Colonic mucosa (tissue), 4 donors: ENCODE measurements around the gene PLEKHH1. TPM values are rescaled to one million over a fixed set of nuclear protein-coding genes. Genes with fewer than 3 reads are reported as not detected.

Experiments
- DNase-seq: peaks from one replicate; pipeline ENCODE4 v3.0.0-alpha.2; 2020
- H3K27ac ChIP-seq: fragments of 200-600 bp; one replicate; pipeline ENCODE4 v1.8.0; 2021
- H3K27me3 ChIP-seq: fragments of 200-600 bp; one replicate; pipeline ENCODE4 v1.8.0; 2021
- H3K36me3 ChIP-seq: fragments of 200-600 bp; one replicate; pipeline ENCODE4 v1.8.0; 2021
- H3K4me1 ChIP-seq: fragments of 200-600 bp; one replicate; pipeline ENCODE4 v1.8.0; 2021; ENCODE audit warnings: mild to moderate bottlenecking
- H3K4me3 ChIP-seq: fragments of 200-600 bp; one replicate; pipeline ENCODE4 v1.8.0; 2021
- H3K9ac ChIP-seq, 2 donors: one replicate each; pipeline ENCODE4 v1.7.0; 2013; ENCODE audit warnings: control low read depth in 2 of 2, low read depth in 2 of 2, low read length in 2 of 2
- H3K9me3 ChIP-seq: fragments of 200-600 bp; one replicate; pipeline ENCODE4 v1.8.0; 2021
- CTCF ChIP-seq: fragments of 200-600 bp; IDR thresholded peaks from one replicate; pipeline ENCODE4 v1.8.0; 2022; ENCODE audit warnings: antibody characterized with exemption, mild to moderate bottlenecking
- intact Hi-C: fragments of 100-400 bp; cut with DNase I; formaldehyde crosslinking; loops from one replicate; pipeline ENCODE4 v1.14.1; 2022
- total RNA-seq, 2 donors: library from RNA; stranded (reverse); fragmentation: NEBNext Ultra II Directional in 1 of 2; extraction: Animal tissue kit (Norgen Biotek cat#: 25700) in 1 of 2; gene quantifications; one replicate each; pipeline ENCODE4 v1.2.1, GENCODE V29; 2021
- donor health status: healthy.
- donor health status: DM: no; HTN: no; CAD: no.
- donor health status: DM: no; HTN: no; CAD: no.

PLEKHH1 gene
- 10 to 100 TPM; 47.1 to 63.1 TPM for total RNA-seq

- Histone ChIP-seq H3K27me3 (no peaks in the 10 kb centered on the region), H3K27ac (peak within 1 kb of the TSS; percentile 81), H3K4me3 (peak within 1 kb of the TSS; percentile 70), H3K9me3 (no peaks in the 10 kb centered on the region), H3K36me3 (no peaks in the 10 kb centered on the region), H3K4me1 (peaks cover 3% of the 10 kb centered on the region), H3K9ac (peak within 1 kb of the TSS; percentile 74 to 84)
- no peak for TF ChIP-seq CTCF
- peak; percentile 88 for DNase-seq
- intact Hi-C loops: no loop called here
Measured at GRCh38 chr14:67532998-67533753, at the start of gene PLEKHH1. Gene PLEKHH1 (plus strand): TSS chr14:67533290. CDS start chr14:67541868, 8,578 bp downstream.

- Histone ChIP-seq H3K9me3 (no peaks in the 10 kb centered on the region), H3K4me3 (no peak overlapping the region), H3K27me3 (no peaks in the 10 kb centered on the region), H3K9ac (no peak overlapping the region), H3K27ac (no peak overlapping the region), H3K4me1 (no peaks in the 10 kb centered on the region), H3K36me3 (no peaks in the 10 kb centered on the region)
- intact Hi-C loops: no loop called here
- TF ChIP-seq CTCF: no peak
- DNase-seq: no peak
Measured at GRCh38 chr14:67483579-67484285, 49.4 kb upstream of the PLEKHH1 start.

- TF ChIP-seq CTCF: no peak
- H3K9me3 ChIP-seq: no peaks in the 10 kb centered on the region
- no peaks in the 10 kb centered on the region for H3K4me1 ChIP-seq
- no peak overlapping the region for H3K27ac ChIP-seq
- no peaks in the 10 kb centered on the region for H3K36me3 ChIP-seq
- H3K27me3 ChIP-seq: no peaks in the 10 kb centered on the region
- intact Hi-C loops: no loop called here
- no peak overlapping the region for H3K4me3 ChIP-seq
- DNase-seq: no peak
- no peak overlapping the region for H3K9ac ChIP-seq
Measured at GRCh38 chr14:67485501-67486095, 47.5 kb upstream of the PLEKHH1 start.

DNA sequence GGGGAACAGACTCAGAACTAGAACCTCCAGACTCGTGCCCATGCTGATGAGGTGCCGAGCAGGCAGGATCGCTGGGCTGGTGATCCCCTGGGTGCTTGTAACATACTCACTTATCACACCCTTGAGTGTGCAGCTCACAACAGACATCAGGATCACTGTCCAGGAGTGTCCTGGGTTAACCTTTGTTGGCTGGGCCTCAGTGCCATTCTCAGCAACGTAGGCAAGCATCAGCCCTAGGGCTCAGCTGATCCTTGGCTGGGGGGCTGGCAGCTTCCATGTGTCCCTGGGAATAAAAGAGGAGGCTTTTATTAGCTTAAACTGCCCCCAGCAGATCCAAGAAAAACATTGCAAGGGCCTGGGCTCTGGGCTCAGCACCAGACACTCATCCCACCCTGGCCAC is 46.2 kb upstream of the PLEKHH1 start:
- no peaks in the 10 kb centered on the region for H3K36me3 ChIP-seq
- H3K9ac ChIP-seq: no peak overlapping the region
- intact Hi-C loops: no loop called here
- no peaks in the 10 kb centered on the region for H3K9me3 ChIP-seq
- no peaks in the 10 kb centered on the region for H3K27me3 ChIP-seq
- DNase-seq: no peak
- H3K4me1 ChIP-seq: no peaks in the 10 kb centered on the region
- H3K27ac ChIP-seq: no peak overlapping the region
- TF ChIP-seq CTCF: no peak
- H3K4me3 ChIP-seq: no peak overlapping the region

GRCh38 chr14:67487332-67487731 is 45.8 kb upstream of the PLEKHH1 start:
- TF ChIP-seq CTCF: no peak
- Histone ChIP-seq H3K36me3 (no peaks in the 10 kb centered on the region), H3K9ac (no peak overlapping the region), H3K27ac (no peak overlapping the region), H3K4me1 (no peaks in the 10 kb centered on the region), H3K27me3 (no peaks in the 10 kb centered on the region), H3K9me3 (no peaks in the 10 kb centered on the region), H3K4me3 (no peak overlapping the region)
- DNase-seq: no peak
- intact Hi-C loops: no loop called here
